ENCODE measurements around the gene USP54.
A peak's percentile ranks its signal among the peaks of the same experiment; 100 is the strongest.

The USP54 gene

DNA sequence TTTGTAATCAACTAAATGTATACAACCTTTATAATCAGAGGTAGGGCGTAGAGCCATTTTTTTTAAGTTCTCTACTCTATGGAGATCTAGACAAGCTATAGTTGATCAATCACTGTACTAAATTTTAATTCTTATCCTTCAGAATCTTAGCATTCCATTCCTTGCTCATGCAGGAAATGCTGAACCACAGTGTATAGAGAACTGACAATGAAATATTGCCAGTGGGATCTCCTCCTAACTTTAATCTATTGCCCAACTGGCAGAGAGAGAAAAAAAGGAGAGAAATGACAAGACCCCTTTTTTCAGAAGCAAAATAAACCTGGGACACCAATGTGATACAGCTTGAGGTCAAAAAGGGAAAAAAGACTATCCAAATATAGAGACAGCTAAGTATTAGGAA, 68.9 kb downstream of the USP54 start:
- no peak for DNase-seq

- no peak for DNase-seq
Observed at GRCh38 chr10:73519336-73519735, 71.8 kb downstream of the USP54 start.

- no peak for DNase-seq
Observed at GRCh38 chr10:73517166-73517888, 73.8 kb downstream of the USP54 start.

- no peak for DNase-seq
Observed at GRCh38 chr10:73512207-73512743, 78.9 kb downstream of the USP54 start.

GRCh38 chr10:73509695-73510094, 81.4 kb downstream of the USP54 start:
- no peak for DNase-seq

DNA sequence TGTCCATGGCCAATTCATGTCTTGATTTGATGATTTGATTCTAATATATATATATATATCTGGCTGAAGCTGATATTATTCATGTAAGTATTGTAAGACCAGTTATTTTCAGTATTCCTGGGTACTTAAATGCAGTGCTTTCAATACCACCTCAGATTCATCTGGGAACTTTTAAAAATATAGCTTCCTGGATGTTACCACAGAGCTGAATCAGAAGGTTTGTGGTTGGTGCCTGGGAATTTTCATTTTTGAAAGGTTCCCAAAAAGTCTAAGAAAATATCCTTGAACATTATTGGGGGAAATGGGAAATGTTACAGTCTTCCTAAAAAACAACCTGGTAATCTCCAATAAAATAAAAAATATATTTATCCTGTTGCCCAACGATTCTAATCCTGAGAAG, 84.7 kb downstream of the USP54 start:
- no peak for DNase-seq

- DNase-seq: no peak
Observed at GRCh38 chr10:73506074-73506473, 85.1 kb downstream of the USP54 start.

DNA sequence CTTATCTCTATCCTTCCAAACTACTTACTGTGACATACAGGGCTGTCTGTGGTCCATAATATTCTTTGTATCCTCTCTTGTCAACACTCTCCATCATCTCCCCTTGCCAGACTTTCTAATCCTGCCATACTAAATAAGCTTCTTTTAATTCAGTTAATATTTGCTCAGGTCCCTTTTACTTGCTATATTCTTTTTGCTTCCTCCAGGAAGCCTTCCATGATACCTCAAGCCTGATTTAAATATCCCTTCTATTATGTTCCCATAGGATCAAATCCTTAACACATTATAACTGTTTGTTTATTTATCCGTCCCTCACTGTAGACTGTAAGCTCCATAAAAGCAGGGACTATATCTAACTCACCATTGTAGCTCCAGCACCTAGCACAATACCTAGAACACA, 88.1 kb downstream of the USP54 start:
- DNase-seq: no peak

- peak in 1 of 2 donors; percentile 62 for DNase-seq
Observed at GRCh38 chr10:73501651-73502050, 89.5 kb downstream of the USP54 start.

DNA sequence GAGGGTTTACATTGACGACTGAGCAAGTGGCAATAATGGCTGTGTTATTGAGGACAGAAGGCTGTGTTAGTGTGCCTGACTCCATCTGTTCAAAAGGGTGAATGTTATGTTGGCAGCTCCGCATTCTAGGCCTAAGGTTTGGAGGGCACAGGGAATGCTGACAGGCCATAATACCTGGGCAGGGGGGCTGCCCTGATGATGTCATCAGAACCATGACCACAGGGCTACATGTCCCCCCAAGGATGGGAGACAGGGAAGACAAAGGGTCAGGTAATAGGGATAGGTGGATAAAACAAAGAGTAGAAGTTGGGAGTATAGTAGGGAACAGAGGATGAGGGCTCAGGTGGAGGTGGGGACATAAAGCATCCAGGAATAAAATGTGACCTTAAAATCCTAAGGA, 93.5 kb downstream of the USP54 start:
- DNase-seq: no peak

GRCh38 chr10:73495884-73496674, 95.1 kb downstream of the USP54 start, which contains the start of gene PPP3CB:
Gene PPP3CB, minus strand, starts transcription at chr10:73496024. Its CDS starts 135 bp downstream, at chr10:73495889.
- DNase-seq: peak; percentile 95 to 99

DNA sequence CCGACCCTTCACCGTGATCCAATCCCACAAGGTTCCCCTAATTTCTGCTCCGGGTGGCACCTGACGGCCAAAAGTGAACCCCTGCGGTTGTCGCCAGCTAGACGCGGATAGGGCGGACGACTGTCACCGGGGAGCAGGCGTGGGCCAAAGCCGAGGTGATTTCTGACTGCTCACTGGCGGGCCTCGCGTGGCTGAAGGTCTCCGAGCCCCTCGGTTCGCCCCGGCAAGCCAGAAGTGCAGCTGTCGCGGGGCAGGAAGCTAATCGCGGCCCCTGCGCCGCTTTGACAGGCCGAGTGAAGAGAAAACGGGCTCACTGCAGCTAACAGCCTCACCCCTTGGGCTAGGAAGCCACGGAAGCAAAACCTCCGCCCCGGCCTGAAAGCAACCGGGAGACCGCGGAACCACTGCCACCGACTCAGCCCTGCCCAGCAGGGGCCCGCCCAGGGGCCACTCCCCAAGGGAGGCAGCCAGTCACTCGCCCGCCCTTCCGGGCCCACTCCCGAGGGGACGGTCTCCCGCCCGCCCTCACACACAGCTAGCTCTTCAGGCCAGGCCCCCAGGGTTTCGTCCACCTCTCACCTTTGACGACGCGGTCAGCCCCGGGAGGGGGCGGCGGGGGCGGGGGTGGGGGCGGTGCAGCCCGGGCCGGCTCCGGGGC, 95.8 kb downstream of the USP54 start:
- DNase-seq: peak; percentile 84 to 99

DNA sequence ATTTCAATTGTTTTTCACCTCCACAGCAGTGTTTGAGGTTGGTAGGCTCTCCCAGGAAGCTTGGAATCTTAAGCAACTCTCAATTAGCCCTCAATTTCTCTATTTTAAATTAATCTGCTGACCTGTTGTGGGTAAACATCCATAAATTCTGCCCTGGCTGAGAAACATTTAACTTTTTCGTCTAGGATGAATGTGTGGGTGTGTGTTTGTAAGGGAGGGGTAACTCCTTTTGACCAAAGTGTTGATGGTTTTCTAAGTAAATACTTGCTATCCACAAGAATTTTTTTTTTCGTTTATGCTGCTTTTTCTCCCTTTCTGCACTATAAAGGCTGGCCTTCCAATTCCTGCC, 96.3 kb downstream of the USP54 start:
- no peak for DNase-seq

DNA sequence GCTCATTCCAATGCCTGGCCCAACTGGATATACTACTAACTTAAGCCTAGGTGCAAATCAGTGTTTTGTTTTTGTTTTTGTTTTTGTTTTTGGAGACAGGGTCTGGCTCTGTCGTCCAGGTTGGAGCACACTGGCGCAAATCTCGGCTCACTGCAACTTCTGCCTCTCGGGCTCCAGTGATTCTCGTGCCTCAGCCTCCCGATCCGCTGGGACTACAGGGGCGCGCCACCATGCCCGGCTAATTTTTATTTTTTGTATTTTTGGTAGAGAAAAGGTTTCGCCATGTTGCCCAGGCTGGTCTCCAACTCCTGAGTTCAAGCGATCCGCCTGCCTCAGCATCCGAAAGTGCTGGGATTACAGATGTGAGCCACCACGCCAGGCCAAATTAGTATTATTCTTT, 96.9 kb downstream of the USP54 start:
- DNase-seq: no peak

DNA sequence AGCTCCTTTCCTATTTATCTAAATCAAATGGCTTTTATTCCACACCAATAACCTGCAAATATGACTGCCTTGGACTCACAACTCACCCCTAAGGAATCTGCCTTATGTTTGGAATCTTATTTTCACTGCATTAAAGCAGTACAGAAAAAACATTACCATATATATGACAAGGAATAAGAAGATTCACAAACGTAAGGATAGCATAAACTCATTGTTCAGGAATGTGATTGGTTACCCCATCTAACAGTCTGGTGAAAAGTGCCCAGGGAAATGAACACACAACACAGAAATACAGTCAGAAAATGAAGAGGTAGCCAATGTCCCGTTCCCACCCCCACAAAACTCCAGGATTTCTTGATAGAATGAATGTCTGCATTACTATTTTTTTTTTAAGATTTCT, 97.4 kb downstream of the USP54 start:
- DNase-seq: no peak

DNA sequence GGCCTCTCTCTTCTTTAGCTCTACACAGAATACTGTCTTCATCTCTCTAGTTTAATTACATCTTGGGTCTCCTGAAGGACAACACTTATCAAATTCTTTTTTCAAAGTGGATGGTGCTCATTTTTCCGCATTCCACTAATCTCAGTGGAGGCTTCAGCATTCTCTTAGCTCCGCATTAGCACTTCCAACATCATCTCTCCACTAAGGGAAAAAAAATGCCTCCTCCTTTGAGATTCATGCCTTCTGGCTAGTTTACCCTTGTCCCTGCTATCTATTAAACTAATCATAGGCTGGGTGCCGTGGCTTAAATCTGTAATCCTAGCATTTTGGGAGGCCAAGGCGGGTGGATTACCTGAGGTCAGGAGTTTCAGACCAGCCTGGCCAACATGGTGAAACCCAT, 104.5 kb downstream of the USP54 start:
- no peak for DNase-seq

DNA sequence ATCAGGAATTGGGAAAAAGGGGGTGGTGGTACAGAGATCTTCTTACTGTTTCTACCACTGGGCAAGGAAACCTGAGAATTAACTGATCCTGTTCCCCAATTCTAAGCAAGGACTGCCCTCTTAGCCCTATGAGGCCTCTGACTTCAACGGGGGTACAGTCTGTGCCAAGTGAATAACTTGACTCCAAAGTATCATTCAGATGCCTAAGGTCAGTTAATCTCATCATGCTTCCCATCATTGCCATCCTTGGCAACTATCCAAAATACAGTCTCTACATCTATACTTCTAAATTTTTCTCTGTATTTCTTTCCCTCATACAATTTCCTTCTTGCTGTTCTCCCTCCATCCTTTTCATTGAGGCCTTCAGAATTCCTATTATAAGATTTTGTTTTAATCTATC, 105.8 kb downstream of the USP54 start:
- no peak for DNase-seq

DNA sequence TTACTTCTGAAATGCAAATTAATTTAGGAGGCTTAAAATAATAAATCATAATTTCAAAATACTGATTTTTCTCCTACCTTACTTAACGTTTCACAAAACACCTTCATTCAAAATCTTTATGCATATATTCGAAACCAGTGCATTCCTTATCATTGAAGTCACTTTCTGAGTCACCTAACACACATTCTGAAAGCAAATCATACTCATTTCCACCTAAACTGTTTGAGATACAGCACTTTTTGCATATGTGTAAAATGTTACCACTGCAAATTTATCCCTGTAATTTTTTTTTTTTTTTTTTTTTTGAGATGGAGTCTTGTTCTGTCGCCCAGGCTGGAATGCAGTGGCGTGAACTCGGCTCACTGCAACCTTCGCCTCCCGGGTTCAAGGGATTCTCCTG, 111.0 kb downstream of the USP54 start:
- no peak for DNase-seq

DNA sequence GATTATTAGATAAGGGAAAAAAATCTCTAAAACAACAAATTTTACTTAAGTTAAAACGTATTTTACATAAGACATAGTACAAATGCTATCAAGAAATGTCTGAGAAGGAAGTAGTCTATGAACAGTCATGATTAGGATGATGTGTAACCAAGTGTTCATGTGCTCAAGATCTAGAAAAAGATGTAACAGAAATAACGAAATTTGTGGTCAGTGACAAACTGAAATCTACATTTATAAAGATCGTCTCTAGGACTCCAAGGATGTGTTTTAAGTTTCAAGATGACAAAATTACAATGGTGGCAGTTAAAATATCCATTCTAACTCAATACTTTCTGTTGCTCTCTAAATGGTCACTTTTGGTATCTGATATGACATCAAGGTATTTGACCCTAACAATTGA, 112.5 kb downstream of the USP54 start:
- DNase-seq: no peak

DNA sequence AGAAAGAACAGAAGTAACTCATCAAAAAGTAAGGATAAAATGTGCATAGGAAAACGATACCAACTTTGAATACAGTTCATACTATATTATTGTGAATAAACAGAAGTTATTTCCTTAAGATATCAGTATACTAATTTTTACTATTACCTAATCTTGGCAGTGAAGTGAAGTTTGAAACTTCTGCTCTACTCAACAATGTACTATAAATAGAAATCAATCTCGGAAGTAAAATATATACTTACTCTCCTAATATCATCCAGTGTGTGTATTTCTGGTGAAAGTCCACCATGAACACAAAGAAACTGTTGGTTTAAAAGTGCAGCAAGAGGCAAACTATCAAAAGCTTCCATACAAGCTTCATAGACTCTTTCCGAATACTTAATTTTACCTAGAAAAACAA, 119.9 kb downstream of the USP54 start:
- no peak for DNase-seq

DNA sequence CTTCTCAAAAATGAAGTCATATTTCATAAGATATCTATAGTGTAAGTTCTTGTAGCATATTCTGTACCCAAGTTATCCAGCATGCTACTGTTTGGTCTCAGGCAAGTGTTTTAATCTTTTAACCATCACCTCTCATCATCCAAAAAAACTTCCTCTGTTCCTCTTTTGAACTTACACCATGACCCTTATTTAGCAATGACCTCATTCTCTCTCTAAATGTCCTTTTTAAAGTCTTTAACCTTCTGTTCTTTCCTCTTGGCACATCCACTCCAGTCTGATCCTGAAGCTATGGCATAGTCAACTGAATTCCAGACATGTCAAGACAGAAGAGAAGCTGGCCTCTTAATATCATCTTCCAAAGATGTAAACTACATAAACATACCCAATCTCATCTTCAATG, 121.6 kb downstream of the USP54 start:
- DNase-seq: no peak

- no peak for DNase-seq
Observed at GRCh38 chr10:73467206-73467605, 123.9 kb downstream of the USP54 start.

DNA sequence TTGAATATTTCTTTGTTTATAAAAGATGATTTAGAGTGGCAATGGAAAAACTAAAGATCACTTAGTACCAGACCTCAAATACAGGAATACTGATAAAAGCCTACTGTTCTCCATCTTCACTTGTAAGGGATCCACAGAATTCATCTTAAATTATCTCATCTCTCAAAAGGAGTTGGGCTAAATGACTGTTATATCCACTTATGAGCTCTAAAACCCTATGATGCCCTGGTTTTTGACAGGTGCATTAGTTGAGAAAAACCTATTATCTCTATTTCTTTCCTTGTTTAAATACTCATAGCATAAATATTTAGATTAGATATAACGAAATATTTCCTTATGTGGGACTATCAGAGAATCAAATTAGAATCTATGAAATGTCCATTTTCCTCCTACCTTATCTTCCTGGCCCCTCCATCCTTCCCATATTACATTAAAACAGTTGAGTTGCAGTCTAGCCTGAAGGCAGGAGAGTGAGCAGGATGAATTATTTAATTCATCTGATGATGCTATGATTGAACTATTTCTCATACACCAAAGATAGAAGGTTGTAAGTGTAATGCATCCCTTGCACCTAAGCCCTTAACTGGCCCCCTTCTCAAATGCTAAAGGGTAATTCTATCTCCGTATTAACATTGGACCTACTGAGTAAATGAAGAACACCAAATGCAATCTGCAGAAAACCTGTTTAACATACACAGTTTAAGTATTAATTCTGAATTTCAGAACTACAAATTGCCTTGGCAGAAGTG, 125.0 kb downstream of the USP54 start:
- no peak for DNase-seq

Measured in bone marrow (tissue), 2 donors.